Sigmoid colon (tissue), 7 donors: ENCODE measurements around the gene DSCAM. TPM values are rescaled to one million over a fixed set of nuclear protein-coding genes. Genes with fewer than 3 reads are reported as not detected.
"Not testable (repeated sequence)": the region's sequence is repeated elsewhere in the genome, so short reads cannot be mapped to it uniquely, and the experiment has no call there.

ENCODE experiments used
- DNase-seq: peaks from one replicate; pipeline ENCODE4 v3.0.0-alpha.2; 2019
- H3K27ac ChIP-seq, 4 donors: fragments of 200-600 bp; sonication (generic); one replicate each; pipeline ENCODE4 v1.5.1; 2016 to 2019; ENCODE audit warnings: mild to moderate bottlenecking in 1 of 4
- H3K27me3 ChIP-seq, 3 donors: fragments of 200-600 bp; sonication (generic); one replicate each; pipeline ENCODE4 v1.5.1; 2019; ENCODE audit warnings: mild to moderate bottlenecking in 1 of 3
- H3K36me3 ChIP-seq, 4 donors: fragments of 200-600 bp; sonication (generic); one replicate each; pipeline ENCODE4 v1.5.1; 2016 to 2019
- H3K4me1 ChIP-seq, 4 donors: fragments of 200-600 bp; sonication (generic); one replicate each; pipeline ENCODE4 v1.5.1; 2017 to 2019
- H3K4me3 ChIP-seq, 4 donors: fragments of 200-600 bp; sonication (generic); one replicate each; pipeline ENCODE4 v1.5.1; 2017 to 2019; ENCODE audit warnings: mild to moderate bottlenecking in 2 of 4, moderate library complexity in 1 of 4
- H3K9me3 ChIP-seq, 4 donors: fragments of 200-600 bp in 3 of 4; sonication (generic) in 3 of 4; one replicate each; pipeline versions ENCODE4 v1.5.1 to v1.6.1; 2013 to 2019
- EP300 ChIP-seq, 4 donors: sonication (generic); formaldehyde crosslinking; IDR thresholded peaks; one replicate each; pipeline ENCODE4 v1.6.1; 2017; ENCODE audit warnings: antibody characterized with exemption in 4 of 4
- POLR2A ChIP-seq, 2 donors: fragments of 450-650 bp; IDR thresholded peaks; one replicate each; pipeline ENCODE4 v1.6.1; 2016; ENCODE audit warnings: antibody characterized with exemption in 2 of 2, mild to moderate bottlenecking in 2 of 2, moderate library complexity in 2 of 2
- POLR2AphosphoS5 ChIP-seq, 4 donors: sonication (generic); formaldehyde crosslinking; IDR thresholded peaks; one replicate each; pipeline ENCODE4 v1.6.1; 2017; ENCODE audit warnings: antibody characterized with exemption in 4 of 4
- WGBS, 2 donors: extraction: QIAGEN DNeasy Blood & Tissue Kit; methylation state at CpG; one replicate each; pipeline ENCODE4 v1.1.7; 2013; 5-methylcytosine and 5-hydroxymethylcytosine counted together
- intact Hi-C: fragments of 100-400 bp; cut with DNase I; formaldehyde crosslinking; loops from one replicate; pipeline ENCODE4 v1.15.1; 2023
- polyA plus RNA-seq, 3 donors: library from polyadenylated mRNA; stranded (reverse); fragments of 200-250 nt; gene quantifications; one replicate each; pipeline ENCODE4 v1.2.3, GENCODE V29; 2013
- total RNA-seq, 4 donors: library from RNA; depleted of rRNA; stranded (reverse); fragments of >200 nt; gene quantifications; one replicate each; pipeline ENCODE4 v1.1.0, GENCODE V29; 2016
- TF ChIP-seq, protein P1 (sequence below), 4 experiments: fragments of 450-650 bp in 3 of 4; fragments of 200-600 bp in 1 of 4; IDR thresholded peaks; one replicate each; pipeline ENCODE4 v1.5.1; 2016 to 2019; ENCODE audit warnings: antibody characterized with exemption in 4 of 4, mild to moderate bottlenecking in 3 of 4, moderate library complexity in 2 of 4
- donor health status: healthy with polysubstance abuse.
- donor health status: Bipolar disorder and iron deficiency.
- donor health status: healthy.

The DSCAM gene, protein sequence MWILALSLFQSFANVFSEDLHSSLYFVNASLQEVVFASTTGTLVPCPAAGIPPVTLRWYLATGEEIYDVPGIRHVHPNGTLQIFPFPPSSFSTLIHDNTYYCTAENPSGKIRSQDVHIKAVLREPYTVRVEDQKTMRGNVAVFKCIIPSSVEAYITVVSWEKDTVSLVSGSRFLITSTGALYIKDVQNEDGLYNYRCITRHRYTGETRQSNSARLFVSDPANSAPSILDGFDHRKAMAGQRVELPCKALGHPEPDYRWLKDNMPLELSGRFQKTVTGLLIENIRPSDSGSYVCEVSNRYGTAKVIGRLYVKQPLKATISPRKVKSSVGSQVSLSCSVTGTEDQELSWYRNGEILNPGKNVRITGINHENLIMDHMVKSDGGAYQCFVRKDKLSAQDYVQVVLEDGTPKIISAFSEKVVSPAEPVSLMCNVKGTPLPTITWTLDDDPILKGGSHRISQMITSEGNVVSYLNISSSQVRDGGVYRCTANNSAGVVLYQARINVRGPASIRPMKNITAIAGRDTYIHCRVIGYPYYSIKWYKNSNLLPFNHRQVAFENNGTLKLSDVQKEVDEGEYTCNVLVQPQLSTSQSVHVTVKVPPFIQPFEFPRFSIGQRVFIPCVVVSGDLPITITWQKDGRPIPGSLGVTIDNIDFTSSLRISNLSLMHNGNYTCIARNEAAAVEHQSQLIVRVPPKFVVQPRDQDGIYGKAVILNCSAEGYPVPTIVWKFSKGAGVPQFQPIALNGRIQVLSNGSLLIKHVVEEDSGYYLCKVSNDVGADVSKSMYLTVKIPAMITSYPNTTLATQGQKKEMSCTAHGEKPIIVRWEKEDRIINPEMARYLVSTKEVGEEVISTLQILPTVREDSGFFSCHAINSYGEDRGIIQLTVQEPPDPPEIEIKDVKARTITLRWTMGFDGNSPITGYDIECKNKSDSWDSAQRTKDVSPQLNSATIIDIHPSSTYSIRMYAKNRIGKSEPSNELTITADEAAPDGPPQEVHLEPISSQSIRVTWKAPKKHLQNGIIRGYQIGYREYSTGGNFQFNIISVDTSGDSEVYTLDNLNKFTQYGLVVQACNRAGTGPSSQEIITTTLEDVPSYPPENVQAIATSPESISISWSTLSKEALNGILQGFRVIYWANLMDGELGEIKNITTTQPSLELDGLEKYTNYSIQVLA (N-terminal part only)
- total RNA-seq (under 1 TPM; 0.27 to 0.55 (median 0.34) TPM), polyA plus RNA-seq (under 1 TPM in 1 of 3 donors, not detected in 2; 0.17 TPM)

DNA sequence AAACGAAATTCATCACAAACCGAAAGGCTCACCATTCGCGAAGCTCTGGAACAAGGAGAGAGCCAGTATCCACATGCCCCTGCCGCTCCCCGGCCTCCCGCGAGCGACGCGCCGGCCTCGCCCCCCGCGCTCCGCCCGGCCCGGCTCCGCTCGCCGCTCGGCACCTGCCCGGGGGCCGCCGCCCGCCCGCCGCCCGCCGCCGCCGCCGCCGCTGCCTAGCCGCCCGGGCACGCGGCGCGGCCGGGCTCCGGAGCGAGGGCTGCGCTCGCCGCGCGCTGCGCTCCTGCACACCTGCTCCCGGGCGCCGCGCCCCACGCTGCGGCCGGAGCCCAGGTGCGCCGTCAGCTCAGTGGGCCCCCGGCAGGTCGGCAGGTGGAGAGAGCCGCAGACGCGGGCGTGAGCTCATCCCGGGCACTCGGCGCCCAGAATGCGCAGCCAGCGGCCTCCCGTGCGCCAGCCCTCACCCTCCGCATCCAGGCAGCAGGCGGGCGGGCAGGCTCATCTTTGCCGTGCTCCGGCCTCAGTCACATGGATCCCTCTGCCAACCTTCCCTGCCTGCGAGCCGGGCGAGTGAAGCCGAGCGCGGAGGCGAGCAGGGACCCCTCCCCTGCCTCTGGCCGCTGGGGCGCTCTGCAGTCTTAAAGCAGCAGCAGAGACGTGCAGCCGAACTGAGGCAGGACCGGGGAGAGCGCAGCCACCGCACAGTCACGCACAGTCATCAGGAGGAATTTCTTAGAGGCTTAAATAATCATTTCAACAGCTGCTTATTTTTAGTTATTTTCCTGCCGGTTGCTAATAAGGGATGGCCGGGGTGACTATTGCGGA lies at the start of gene DSCAM:
Gene DSCAM, minus strand, starts transcription at position 572 of the 825 bp plus-strand sequence. Its CDS starts 497 bp downstream, at position 75.
- intact Hi-C loops, result loop anchor here (10.0 kb wide), 1 partner anchor 218 kb away; no protein-coding TSS in a partner anchor
- H3K27me3 ChIP-seq, result peaks cover 4 to 45% (median 28%) of the 10 kb centered on the region in 3 donors
- no peaks in the 10 kb centered on the region for H3K9me3 ChIP-seq
- peak within 1 kb of the TSS in 2 of 4 donors; percentile 10 to 36 for H3K4me3 ChIP-seq
- no peak within 1 kb of the TSS for H3K27ac ChIP-seq
- TF ChIP-seq EP300 (IDR thresholded peaks at IDR 0.05), result no peak
- no peak for TF ChIP-seq POLR2AphosphoS5 (IDR thresholded peaks at IDR 0.05)
- TF ChIP-seq POLR2A (IDR thresholded peaks at IDR 0.05), result no peak
- TF ChIP-seq, protein P1, sequence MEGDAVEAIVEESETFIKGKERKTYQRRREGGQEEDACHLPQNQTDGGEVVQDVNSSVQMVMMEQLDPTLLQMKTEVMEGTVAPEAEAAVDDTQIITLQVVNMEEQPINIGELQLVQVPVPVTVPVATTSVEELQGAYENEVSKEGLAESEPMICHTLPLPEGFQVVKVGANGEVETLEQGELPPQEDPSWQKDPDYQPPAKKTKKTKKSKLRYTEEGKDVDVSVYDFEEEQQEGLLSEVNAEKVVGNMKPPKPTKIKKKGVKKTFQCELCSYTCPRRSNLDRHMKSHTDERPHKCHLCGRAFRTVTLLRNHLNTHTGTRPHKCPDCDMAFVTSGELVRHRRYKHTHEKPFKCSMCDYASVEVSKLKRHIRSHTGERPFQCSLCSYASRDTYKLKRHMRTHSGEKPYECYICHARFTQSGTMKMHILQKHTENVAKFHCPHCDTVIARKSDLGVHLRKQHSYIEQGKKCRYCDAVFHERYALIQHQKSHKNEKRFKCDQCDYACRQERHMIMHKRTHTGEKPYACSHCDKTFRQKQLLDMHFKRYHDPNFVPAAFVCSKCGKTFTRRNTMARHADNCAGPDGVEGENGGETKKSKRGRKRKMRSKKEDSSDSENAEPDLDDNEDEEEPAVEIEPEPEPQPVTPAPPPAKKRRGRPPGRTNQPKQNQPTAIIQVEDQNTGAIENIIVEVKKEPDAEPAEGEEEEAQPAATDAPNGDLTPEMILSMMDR (IDR thresholded peaks at IDR 0.05), result no peak
- 6 to 7% methylated on average over 94 of the region's 94 CpGs for WGBS, 2 donors
- no peak for DNase-seq
- peaks cover 0 to 13% (median 4%) of the 10 kb centered on the region in 4 donors for H3K4me1 ChIP-seq
- H3K36me3 ChIP-seq, result no peaks in the 10 kb centered on the region

DNA sequence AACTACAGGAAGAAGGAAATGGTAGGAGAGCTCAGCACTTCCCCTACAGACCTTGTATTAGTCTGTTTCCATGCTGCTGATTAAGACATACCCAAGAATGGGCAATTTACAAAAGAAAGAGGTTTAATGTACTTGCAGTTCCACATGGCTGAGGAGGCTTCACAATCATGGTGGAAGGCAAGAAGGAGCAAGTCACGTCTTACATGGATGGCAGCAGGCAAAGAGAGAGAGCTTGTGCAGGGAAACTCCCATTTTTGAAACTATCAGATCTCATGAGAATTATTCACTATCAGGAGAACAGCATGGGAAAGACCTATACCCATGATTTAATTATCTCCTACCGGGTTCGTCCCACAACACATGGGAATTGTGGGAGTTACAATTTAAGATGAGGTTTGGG lies 48.7 kb upstream of the DSCAM start:
- H3K27ac ChIP-seq, H3K4me1 ChIP-seq, H3K27me3 ChIP-seq, intact Hi-C loops, H3K9me3 ChIP-seq, DNase-seq, H3K36me3 ChIP-seq, H3K4me3 ChIP-seq: not testable (repeated sequence)
- WGBS, 2 donors, result 84 to 94% methylated on average over 3 of the region's 3 CpGs

DNA sequence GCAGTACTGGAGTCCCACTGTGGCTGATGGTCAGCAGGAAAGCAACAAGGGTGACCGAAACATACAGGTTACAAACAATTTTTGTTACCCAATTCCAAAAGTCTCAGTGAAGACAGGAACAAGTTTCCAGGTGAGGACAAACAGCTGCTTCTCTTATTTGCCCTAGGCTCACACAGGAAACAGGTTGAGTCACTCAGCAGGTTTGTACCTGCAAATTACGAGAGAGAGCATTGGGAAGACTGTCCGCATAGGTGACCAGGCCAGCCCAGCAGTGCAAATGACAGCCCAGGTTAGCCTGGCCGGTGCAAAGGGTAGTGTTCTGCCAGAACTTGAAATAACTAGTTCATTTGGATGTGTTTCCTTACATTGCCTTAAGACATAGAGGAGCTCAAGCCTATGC lies 40.0 kb upstream of the DSCAM start:
- Histone ChIP-seq H3K4me1 (no peaks in the 10 kb centered on the region), H3K9me3 (no peaks in the 10 kb centered on the region), H3K27ac (no peak overlapping the region), H3K4me3 (no peak overlapping the region), H3K36me3 (no peaks in the 10 kb centered on the region), H3K27me3 (no peaks in the 10 kb centered on the region)
- 68 to 77% methylated on average over 4 of the region's 4 CpGs for WGBS, 2 donors
- intact Hi-C loops, result no loop called here
- TF ChIP-seq POLR2A (IDR thresholded peaks at IDR 0.05), result no peak
- TF ChIP-seq EP300 (IDR thresholded peaks at IDR 0.05), result no peak
- no peak for DNase-seq

DNA sequence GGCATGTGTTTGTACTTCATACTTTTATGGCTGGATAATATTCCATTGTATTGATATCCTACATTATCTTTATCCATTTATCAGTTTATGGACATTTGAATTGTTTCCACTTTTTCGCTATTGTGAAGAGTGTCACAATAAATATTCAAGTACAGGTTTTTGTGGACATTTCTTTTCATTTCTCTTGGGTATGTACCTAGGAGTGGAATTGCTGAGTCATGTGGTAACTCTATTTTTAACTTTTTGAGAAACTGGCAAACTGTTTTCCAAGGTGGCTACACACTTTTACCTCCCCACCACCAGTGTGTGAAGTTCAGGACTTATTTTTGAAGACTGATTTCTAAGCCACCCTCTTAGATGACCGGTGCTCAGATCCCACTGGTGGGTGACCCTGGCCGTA lies 39.0 kb upstream of the DSCAM start:
- Histone ChIP-seq H3K27me3 (no peaks in the 10 kb centered on the region), H3K9me3 (no peaks in the 10 kb centered on the region), H3K27ac (no peak overlapping the region), H3K36me3 (no peaks in the 10 kb centered on the region), H3K4me3 (no peak overlapping the region), H3K4me1 (no peaks in the 10 kb centered on the region)
- no peak for TF ChIP-seq POLR2AphosphoS5 (IDR thresholded peaks at IDR 0.05)
- TF ChIP-seq POLR2A (IDR thresholded peaks at IDR 0.05), result no peak
- TF ChIP-seq, protein P1 (IDR thresholded peaks at IDR 0.05), result no peak
- no peak for TF ChIP-seq EP300 (IDR thresholded peaks at IDR 0.05)
- intact Hi-C loops, result no loop called here
- WGBS, 2 donors, result 90% methylated on average over 3 of the region's 3 CpGs
- no peak for DNase-seq
